Suppressor macrophage treated with lipopolysaccharide for 1 hour (primary cell): ENCODE measurements around the gene FOSL2.

Source experiments
- DNase-seq, 3 donors: peaks; one replicate each; pipeline ENCODE4 v3.0.0-alpha.2; 2020 to 2022

The FOSL2 gene

GRCh38 chr2:28375742-28376631, 16.7 kb upstream of the FOSL2 start:
- DNase-seq = no peak

- no peak for DNase-seq
These were observed 15.4 kb upstream of the FOSL2 start for GRCh38 chr2:28377195-28377816.

- peak in 1 of 3 donors; percentile 50 for DNase-seq
These were observed 14.5 kb upstream of the FOSL2 start for GRCh38 chr2:28377984-28378678.

- DNase-seq = no peak
These were observed 13.7 kb upstream of the FOSL2 start for GRCh38 chr2:28378679-28379584.

GRCh38 chr2:28380219-28380618, 12.4 kb upstream of the FOSL2 start:
- DNase-seq = no peak

- DNase-seq = no peak
These were observed 11.2 kb upstream of the FOSL2 start for GRCh38 chr2:28381225-28382180.

- no peak for DNase-seq
These were observed 9.9 kb upstream of the FOSL2 start for GRCh38 chr2:28382755-28383154.

GRCh38 chr2:28387082-28387960, 5.3 kb upstream of the FOSL2 start:
- no peak for DNase-seq

- DNase-seq = peak in 1 of 3 donors; percentile 1
These were observed 3.0 kb upstream of the FOSL2 start for GRCh38 chr2:28389399-28390240.

GRCh38 chr2:28390241-28390745, 2.4 kb upstream of the FOSL2 start:
- DNase-seq = peak; percentile 87 to 96 (median 96)

- DNase-seq = peak in 1 of 3 donors; percentile 46
These were observed 1.7 kb upstream of the FOSL2 start for GRCh38 chr2:28390746-28391563.

- peak; percentile 84 to 93 (median 86) for DNase-seq
These were observed 928 bp upstream of the FOSL2 start for GRCh38 chr2:28391564-28392296.

GRCh38 chr2:28393114-28393836, 617 bp downstream of the FOSL2 start:
- DNase-seq = peak; percentile 82 to 92 (median 83)

GRCh38 chr2:28394331-28394877, 1.7 kb downstream of the FOSL2 start:
- no peak for DNase-seq

- no peak for DNase-seq
These were observed 2.3 kb downstream of the FOSL2 start for GRCh38 chr2:28394997-28395333.

GRCh38 chr2:28395334-28396061, 2.8 kb downstream of the FOSL2 start:
- DNase-seq = peak; percentile 78 to 87 (median 85)
